IPS DF 6.9 (cell line): ENCODE measurements around the gene ASCL4.

Source experiments
- DNase-seq: peaks from one replicate; pipeline ENCODE4 v3.0.0-alpha.2; 2013; ENCODE audit warnings: low read depth, low spot score
- H3K27ac ChIP-seq: one replicate; pipeline ENCODE4 v1.5.1; 2013; ENCODE audit warnings: low read length, control low read depth
- H3K27me3 ChIP-seq: 2 replicates; pipeline ENCODE4 v1.6.1; 2013; ENCODE audit warnings: mild to moderate bottlenecking, low read length; ENCODE audit not compliant: control insufficient read depth, insufficient read depth
- H3K36me3 ChIP-seq: 2 replicates; pipeline ENCODE4 v1.6.1; 2013; ENCODE audit warnings: low read length; ENCODE audit not compliant: control insufficient read depth, insufficient read depth
- H3K4me1 ChIP-seq: 2 replicates; pipeline ENCODE4 v1.6.1; 2013; ENCODE audit warnings: low read length; ENCODE audit not compliant: control insufficient read depth, insufficient read depth
- H3K4me3 ChIP-seq: 2 replicates; pipeline ENCODE4 v1.5.1; 2013; ENCODE audit warnings: mild to moderate bottlenecking, low read length
- H3K9me3 ChIP-seq: 2 replicates; pipeline ENCODE4 v1.6.1; 2013; ENCODE audit warnings: low read length, inconsistent platforms; ENCODE audit not compliant: control insufficient read depth, insufficient read depth
- WGBS: extraction: QIAGEN DNeasy Blood & Tissue Kit; methylation state at CpG from one replicate; pipeline ENCODE4 v1.1.7; 2013; ENCODE audit warnings: mixed read lengths, missing lambda C conversion rate; ENCODE audit not compliant: insufficient read length, insufficient coverage; 5-methylcytosine and 5-hydroxymethylcytosine counted together

ASCL4 gene

GRCh38 chr12:107794451-107794850, 19.9 kb downstream of the ASCL4 start:
- Histone ChIP-seq H3K4me1 (no peaks in the 10 kb centered on the region), H3K27me3 (no peaks in the 10 kb centered on the region), H3K4me3 (no peak overlapping the region), H3K36me3 (no peaks in the 10 kb centered on the region), H3K9me3 (no peaks in the 10 kb centered on the region), H3K27ac (no peak overlapping the region)
- DNase-seq: no peak
- WGBS: no CpG with 5 or more reads among the region's 3 CpGs

- Histone ChIP-seq H3K27ac (no peak overlapping the region), H3K9me3 (no peaks in the 10 kb centered on the region), H3K4me3 (no peak overlapping the region), H3K36me3 (no peaks in the 10 kb centered on the region), H3K27me3 (no peaks in the 10 kb centered on the region), H3K4me1 (no peaks in the 10 kb centered on the region)
- no CpG with 5 or more reads among the region's 3 CpGs for WGBS
- no peak for DNase-seq
These were observed 24.1 kb downstream of the ASCL4 start for GRCh38 chr12:107798580-107798979.

GRCh38 chr12:107801150-107801549, 26.6 kb downstream of the ASCL4 start:
- H3K36me3 ChIP-seq: no peaks in the 10 kb centered on the region
- H3K27me3 ChIP-seq: no peaks in the 10 kb centered on the region
- no peak overlapping the region for H3K27ac ChIP-seq
- H3K4me3 ChIP-seq: no peak overlapping the region
- H3K9me3 ChIP-seq: no peaks in the 10 kb centered on the region
- no peak for DNase-seq
- no peaks in the 10 kb centered on the region for H3K4me1 ChIP-seq

- no peak for DNase-seq
- Histone ChIP-seq H3K36me3 (no peaks in the 10 kb centered on the region), H3K27ac (no peak overlapping the region), H3K9me3 (no peaks in the 10 kb centered on the region), H3K27me3 (no peaks in the 10 kb centered on the region), H3K4me3 (no peak overlapping the region), H3K4me1 (no peaks in the 10 kb centered on the region)
- no CpG with 5 or more reads among the region's 3 CpGs for WGBS
These were observed 28.6 kb downstream of the ASCL4 start for GRCh38 chr12:107803092-107803491.

- no CpG with 5 or more reads among the region's 22 CpGs for WGBS
- Histone ChIP-seq H3K9me3 (no peaks in the 10 kb centered on the region), H3K27me3 (no peaks in the 10 kb centered on the region), H3K36me3 (no peaks in the 10 kb centered on the region), H3K4me1 (no peaks in the 10 kb centered on the region), H3K27ac (no peak overlapping the region), H3K4me3 (no peak overlapping the region)
- DNase-seq: no peak
These were observed 31.1 kb downstream of the ASCL4 start for GRCh38 chr12:107805488-107806180.

- no peak overlapping the region for H3K27ac ChIP-seq
- no peaks in the 10 kb centered on the region for H3K36me3 ChIP-seq
- H3K4me3 ChIP-seq: no peak overlapping the region
- no peaks in the 10 kb centered on the region for H3K4me1 ChIP-seq
- DNase-seq: no peak
- WGBS: no CpG with 5 or more reads among the region's 3 CpGs
- H3K27me3 ChIP-seq: no peaks in the 10 kb centered on the region
- H3K9me3 ChIP-seq: no peaks in the 10 kb centered on the region
These were observed 33.1 kb downstream of the ASCL4 start for GRCh38 chr12:107807471-107808150.

GRCh38 chr12:107817250-107817649, 42.7 kb downstream of the ASCL4 start:
- Histone ChIP-seq H3K27ac (no peak overlapping the region), H3K27me3 (no peaks in the 10 kb centered on the region), H3K4me3 (no peak overlapping the region), H3K36me3 (no peaks in the 10 kb centered on the region), H3K4me1 (no peaks in the 10 kb centered on the region), H3K9me3 (no peaks in the 10 kb centered on the region; the same call in 1 of the 2 replicates)
- WGBS: no CpG with 5 or more reads among the region's 1 CpG
- no peak for DNase-seq

- Histone ChIP-seq H3K27me3 (no peaks in the 10 kb centered on the region), H3K9me3 (no peaks in the 10 kb centered on the region; the same call in 1 of the 2 replicates), H3K36me3 (no peaks in the 10 kb centered on the region), H3K4me3 (no peak overlapping the region), H3K27ac (no peak overlapping the region), H3K4me1 (no peaks in the 10 kb centered on the region)
- no peak for DNase-seq
- WGBS: no CpG with 5 or more reads among the region's 7 CpGs
These were observed 44.5 kb downstream of the ASCL4 start for GRCh38 chr12:107818984-107819383.

GRCh38 chr12:107822356-107822755, 47.9 kb downstream of the ASCL4 start:
- DNase-seq: no peak
- no peaks in the 10 kb centered on the region for H3K27me3 ChIP-seq
- H3K9me3 ChIP-seq: peaks cover 3% of the 10 kb centered on the region
- H3K4me3 ChIP-seq: no peak overlapping the region
- H3K27ac ChIP-seq: no peak overlapping the region
- WGBS: no CpG with 5 or more reads among the region's 8 CpGs
- no peaks in the 10 kb centered on the region; the same call in 1 of the 2 replicates for H3K4me1 ChIP-seq
- no peaks in the 10 kb centered on the region for H3K36me3 ChIP-seq
